ENCODE measurements around the gene DNAH10.

Gene DNAH10

GRCh38 chr12:123790905-123791467, 28.9 kb downstream of the DNAH10 start:
- TF ChIP-seq, protein P1, sequence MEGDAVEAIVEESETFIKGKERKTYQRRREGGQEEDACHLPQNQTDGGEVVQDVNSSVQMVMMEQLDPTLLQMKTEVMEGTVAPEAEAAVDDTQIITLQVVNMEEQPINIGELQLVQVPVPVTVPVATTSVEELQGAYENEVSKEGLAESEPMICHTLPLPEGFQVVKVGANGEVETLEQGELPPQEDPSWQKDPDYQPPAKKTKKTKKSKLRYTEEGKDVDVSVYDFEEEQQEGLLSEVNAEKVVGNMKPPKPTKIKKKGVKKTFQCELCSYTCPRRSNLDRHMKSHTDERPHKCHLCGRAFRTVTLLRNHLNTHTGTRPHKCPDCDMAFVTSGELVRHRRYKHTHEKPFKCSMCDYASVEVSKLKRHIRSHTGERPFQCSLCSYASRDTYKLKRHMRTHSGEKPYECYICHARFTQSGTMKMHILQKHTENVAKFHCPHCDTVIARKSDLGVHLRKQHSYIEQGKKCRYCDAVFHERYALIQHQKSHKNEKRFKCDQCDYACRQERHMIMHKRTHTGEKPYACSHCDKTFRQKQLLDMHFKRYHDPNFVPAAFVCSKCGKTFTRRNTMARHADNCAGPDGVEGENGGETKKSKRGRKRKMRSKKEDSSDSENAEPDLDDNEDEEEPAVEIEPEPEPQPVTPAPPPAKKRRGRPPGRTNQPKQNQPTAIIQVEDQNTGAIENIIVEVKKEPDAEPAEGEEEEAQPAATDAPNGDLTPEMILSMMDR (IDR thresholded peaks at IDR 0.05; ENCODE audit: insufficient read depth, low read length, missing control alignments): no peak
- no peak for DNase-seq (ENCODE audit: low read depth, low spot score)
- POLR2A ChIA-PET: no interaction called here
- H3K4me3 ChIP-seq (ENCODE audit: low read depth, low read length): no peak overlapping the region
- CTCF ChIA-PET: interaction anchor here (1.0 to 1.5 kb wide), 4 partner anchors 10 to 192 kb away, joined by 3 read pairs; no protein-coding TSS in a partner anchor

- H3K4me3 ChIP-seq (ENCODE audit: low read depth, low read length): no peak overlapping the region
- TF ChIP-seq, protein P1 (IDR thresholded peaks at IDR 0.05; ENCODE audit: insufficient read depth, low read length, missing control alignments): no peak
- DNase-seq (ENCODE audit: low read depth, low spot score): no peak
- POLR2A ChIA-PET: no interaction called here
- CTCF ChIA-PET: no interaction called here
Observed at GRCh38 chr12:123794027-123794426, 31.9 kb downstream of the DNAH10 start.

- CTCF ChIA-PET: interaction anchor here (1.2 to 11.1 kb wide), 2 partner anchors 185 to 234 kb away, joined by 3 to 94 read pairs; no protein-coding TSS in a partner anchor
Observed at GRCh38 chr12:123798518-123798917, 36.4 kb downstream of the DNAH10 start.

DNA sequence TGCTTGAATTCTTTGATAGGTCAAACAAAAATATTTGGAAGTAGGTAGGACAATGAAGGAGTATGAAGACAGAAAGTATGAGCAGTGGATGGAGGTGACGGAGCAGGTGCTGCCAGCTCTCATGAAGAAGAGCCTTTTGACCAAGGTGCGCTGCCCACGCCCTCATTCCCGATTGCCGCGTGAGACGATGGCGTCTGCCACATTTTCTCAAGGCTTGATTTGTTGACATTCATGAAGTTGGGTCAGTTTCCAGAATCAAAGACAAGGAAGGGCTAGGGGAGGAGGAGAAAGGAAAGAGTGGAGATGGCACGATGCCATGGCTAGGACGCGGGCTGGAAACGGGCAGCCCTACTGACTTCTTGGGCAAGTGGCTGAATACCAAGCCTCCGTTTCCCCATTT, 37.1 kb downstream of the DNAH10 start:
- TF ChIP-seq, protein P1 (IDR thresholded peaks at IDR 0.05; ENCODE audit: insufficient read depth, low read length, missing control alignments): no peak
- no peak for DNase-seq (ENCODE audit: low read depth, low spot score)
- no peak overlapping the region for H3K4me3 ChIP-seq (ENCODE audit: low read depth, low read length)
- POLR2A ChIA-PET: no interaction called here
- CTCF ChIA-PET: interaction anchor here (1.0 to 11.1 kb wide), 3 partner anchors 140 to 234 kb away, joined by 3 to 94 read pairs (median 17); no protein-coding TSS in a partner anchor

More at GRCh38 chr12:123798518-123798917, 36.4 kb downstream of the DNAH10 start:
- TF ChIP-seq, protein P1 (IDR thresholded peaks at IDR 0.05; ENCODE audit: insufficient read depth, low read length, missing control alignments): no peak
- no peak for DNase-seq (ENCODE audit: low read depth, low spot score)
- no peak overlapping the region for H3K4me3 ChIP-seq (ENCODE audit: low read depth, low read length)
- POLR2A ChIA-PET: no interaction called here

DNA sequence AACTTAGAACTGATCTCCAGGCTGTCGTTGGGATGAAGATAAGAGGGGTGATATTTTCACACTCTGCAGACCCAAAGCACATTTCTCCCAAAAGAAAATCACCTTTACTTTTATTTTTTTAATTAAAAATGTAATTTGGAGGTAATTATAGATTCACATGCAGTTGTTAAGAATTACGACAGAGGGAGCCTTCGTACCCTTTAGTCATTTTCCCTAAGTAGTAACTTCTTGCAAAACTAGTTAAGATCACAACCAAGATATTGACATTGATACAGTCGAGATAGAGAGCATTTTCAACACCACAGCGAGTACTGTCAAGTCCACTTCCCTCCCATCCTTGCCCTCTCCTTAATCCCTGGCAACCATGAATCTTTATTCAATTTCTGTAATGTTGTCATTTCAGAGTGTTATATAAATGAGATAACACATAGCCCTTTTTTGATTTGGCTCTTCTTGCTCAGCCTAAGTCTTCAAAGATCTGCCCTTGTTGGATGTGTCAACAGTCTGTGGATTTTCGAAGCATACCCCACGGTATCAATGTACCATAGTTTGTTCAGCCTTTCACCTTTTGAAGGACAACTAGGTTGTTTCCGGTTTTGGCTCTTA, 39.6 kb downstream of the DNAH10 start:
- no peak overlapping the region for H3K4me3 ChIP-seq (ENCODE audit: low read depth, low read length)
- CTCF ChIA-PET: interaction anchor here (0.7 to 11.1 kb wide), 16 partner anchors 9 to 235 kb away, joined by 3 to 94 read pairs (median 4); no protein-coding TSS in a partner anchor
- TF ChIP-seq, protein P1 (IDR thresholded peaks at IDR 0.05; ENCODE audit: insufficient read depth, low read length, missing control alignments): peak; percentile 37
- POLR2A ChIA-PET: no interaction called here
- DNase-seq (ENCODE audit: low read depth, low spot score): no peak

DNA sequence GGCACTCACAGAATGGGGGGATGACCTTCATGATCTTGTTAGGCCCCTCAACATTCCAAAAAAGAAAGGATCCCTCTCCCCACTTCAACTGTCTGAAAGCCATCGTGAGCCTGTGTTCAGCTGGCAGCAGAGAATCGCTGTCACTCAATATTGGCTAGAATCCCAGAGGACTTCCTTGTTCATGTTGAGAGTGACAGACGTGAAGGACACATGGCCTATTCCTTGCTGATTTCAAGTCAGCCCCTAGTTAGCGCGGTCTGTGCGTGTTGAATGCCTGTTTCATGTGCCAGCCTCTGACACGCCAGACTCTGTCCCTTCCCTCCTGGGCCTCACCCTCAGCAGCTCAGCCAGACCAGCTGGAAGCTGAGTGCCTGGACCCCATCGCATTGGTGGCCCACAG, 43.1 kb downstream of the DNAH10 start:
- TF ChIP-seq, protein P1 (IDR thresholded peaks at IDR 0.05; ENCODE audit: insufficient read depth, low read length, missing control alignments): no peak
- no peak overlapping the region for H3K4me3 ChIP-seq (ENCODE audit: low read depth, low read length)
- no peak for DNase-seq (ENCODE audit: low read depth, low spot score)
- ChIA-PET CTCF (interaction anchor here (1.8 to 11.1 kb wide), 2 partner anchors 178 to 181 kb away, joined by 5 to 94 read pairs; no protein-coding TSS in a partner anchor), POLR2A (no interaction called here)
